WTC11 (cell line): ENCODE data around the gene SH3GL3. TPM values are rescaled to one million over a fixed set of nuclear protein-coding genes. Genes with fewer than 3 reads are reported as not detected.

Experiments
- ATAC-seq: fragments of 200-7000 bp; cut with Tn5 transposase; 2 replicates; pipeline ENCODE4 v1.10.0; 2021; ENCODE audit warnings: mild to moderate bottlenecking, moderate library complexity
- CTCF ChIA-PET: fragments of 300-600 bp; sonication (Branson Sonifier 250); formaldehyde crosslinking; loops from one replicate; lab custom pipeline; 2021; ENCODE audit warnings: antibody characterized with exemption; lab: Charles Lee
- POLR2A ChIA-PET: fragments of 350-600 bp; sonication (Branson Sonifier 250); formaldehyde crosslinking; loops from one replicate; lab custom pipeline; 2021; ENCODE audit warnings: antibody characterized with exemption; lab: Charles Lee
- DNase-seq: peaks from one replicate; pipeline ENCODE4 v3.0.0; 2021; ENCODE audit warnings: low spot score
- H3K27ac Mint-ChIP-seq: 2 replicates; pipeline ENCODE4 v1.8.0; 2021; ENCODE audit warnings: mixed read lengths
- H3K27me3 Mint-ChIP-seq: 2 replicates; pipeline ENCODE4 v1.8.0; 2021; ENCODE audit warnings: low read depth, mild to moderate bottlenecking, moderate library complexity, mixed read lengths
- H3K36me3 Mint-ChIP-seq: 2 replicates; pipeline ENCODE4 v1.8.0; 2021; ENCODE audit warnings: mixed read lengths
- H3K4me1 Mint-ChIP-seq: 2 replicates; pipeline ENCODE4 v1.8.0; 2022; ENCODE audit warnings: mixed read lengths
- H3K4me3 Mint-ChIP-seq: 2 replicates; pipeline ENCODE4 v1.8.0; 2021; ENCODE audit warnings: mild to moderate bottlenecking, moderate library complexity, mixed read lengths
- H3K9me3 Mint-ChIP-seq: 2 replicates; pipeline ENCODE4 v1.8.0; 2021; ENCODE audit warnings: mixed read lengths
- AFF4 ChIP-seq: sonication (generic); formaldehyde crosslinking; IDR thresholded peaks from 2 replicates; pipeline ENCODE4 v1.8.1; 2023; ENCODE audit warnings: mild to moderate bottlenecking, missing genetic modification reagents, borderline replicate concordance
- ARID4B ChIP-seq: sonication (generic); formaldehyde crosslinking; IDR thresholded peaks from 2 replicates; pipeline ENCODE4 v1.8.0; 2023; ENCODE audit warnings: missing genetic modification reagents, mild to moderate bottlenecking, borderline replicate concordance
- ATF1 ChIP-seq: sonication (generic); formaldehyde crosslinking; IDR thresholded peaks from 2 replicates; pipeline ENCODE4 v1.8.1; 2023; ENCODE audit warnings: mild to moderate bottlenecking, moderate library complexity, missing genetic modification reagents
- EMX1 ChIP-seq: fragments of 250-450 bp; sonication (Bioruptor Pico); IDR thresholded peaks from 2 replicates; pipeline ENCODE4 v1.8.0; 2021; ENCODE audit warnings: mild to moderate bottlenecking
- FOXP1 ChIP-seq: sonication (generic); formaldehyde crosslinking; IDR thresholded peaks from 2 replicates; pipeline ENCODE4 v1.8.0; 2022; ENCODE audit warnings: missing genetic modification reagents, mild to moderate bottlenecking, moderate library complexity, borderline replicate concordance
- GABPB1 ChIP-seq: sonication (generic); formaldehyde crosslinking; IDR thresholded peaks from 2 replicates; pipeline ENCODE4 v1.8.1; 2023; ENCODE audit warnings: mild to moderate bottlenecking, missing genetic modification reagents
- NFATC4 ChIP-seq: fragments of 250-450 bp; sonication (Bioruptor Pico); IDR thresholded peaks from 2 replicates; pipeline ENCODE4 v1.9.0; 2021; ENCODE audit warnings: mild to moderate bottlenecking
- RELA ChIP-seq: sonication (generic); formaldehyde crosslinking; IDR thresholded peaks from 2 replicates; pipeline ENCODE4 v1.8.1; 2022; ENCODE audit warnings: missing genetic modification reagents, mild to moderate bottlenecking, borderline replicate concordance
- TCF7 ChIP-seq: sonication (generic); formaldehyde crosslinking; IDR thresholded peaks from 2 replicates; pipeline ENCODE4 v1.8.0; 2022; ENCODE audit warnings: mild to moderate bottlenecking, low read depth, missing genetic modification reagents, moderate library complexity
- USF2 ChIP-seq: sonication (generic); formaldehyde crosslinking; IDR thresholded peaks from 2 replicates; pipeline ENCODE4 v1.8.1; 2023; ENCODE audit warnings: mild to moderate bottlenecking, missing genetic modification reagents, moderate library complexity
- ZNF232 ChIP-seq: sonication (generic); formaldehyde crosslinking; IDR thresholded peaks from 2 replicates; pipeline ENCODE4 v1.8.0; 2022; ENCODE audit warnings: mild to moderate bottlenecking, missing genetic modification reagents
- ZNF512 ChIP-seq: sonication (generic); formaldehyde crosslinking; IDR thresholded peaks from 2 replicates; pipeline ENCODE4 v1.8.1; 2022; ENCODE audit warnings: missing genetic modification reagents, borderline replicate concordance
- ZNF671 ChIP-seq: fragments of 250-450 bp; sonication (Bioruptor Pico); IDR thresholded peaks from 2 replicates; pipeline ENCODE4 v1.8.0; 2021; ENCODE audit warnings: mild to moderate bottlenecking
- total RNA-seq: library from RNA; stranded (reverse); gene quantifications from 3 replicates; pipeline ENCODE4 v1.2.3, GENCODE V29; 2021
- TF ChIP-seq, protein P1 (sequence below): fragments of 250-450 bp; sonication (Bioruptor Pico); IDR thresholded peaks from 2 replicates; pipeline ENCODE4 v1.9.0; 2021; ENCODE audit warnings: mild to moderate bottlenecking, borderline replicate concordance
- TF ChIP-seq, protein P2 (sequence below): sonication (generic); formaldehyde crosslinking; conservative IDR thresholded peaks from 2 replicates; pipeline ENCODE4 v1.8.1; 2023; ENCODE audit warnings: mild to moderate bottlenecking, low read depth, missing genetic modification reagents, moderate library complexity
- TF ChIP-seq, protein P3 (sequence below): sonication (generic); formaldehyde crosslinking; IDR thresholded peaks from 2 replicates; pipeline ENCODE4 v1.8.0; 2022; ENCODE audit warnings: mild to moderate bottlenecking, missing genetic modification reagents

The SH3GL3 gene
- total RNA-seq, 1 experiment from 2014 or later = 9.2 TPM

DNA sequence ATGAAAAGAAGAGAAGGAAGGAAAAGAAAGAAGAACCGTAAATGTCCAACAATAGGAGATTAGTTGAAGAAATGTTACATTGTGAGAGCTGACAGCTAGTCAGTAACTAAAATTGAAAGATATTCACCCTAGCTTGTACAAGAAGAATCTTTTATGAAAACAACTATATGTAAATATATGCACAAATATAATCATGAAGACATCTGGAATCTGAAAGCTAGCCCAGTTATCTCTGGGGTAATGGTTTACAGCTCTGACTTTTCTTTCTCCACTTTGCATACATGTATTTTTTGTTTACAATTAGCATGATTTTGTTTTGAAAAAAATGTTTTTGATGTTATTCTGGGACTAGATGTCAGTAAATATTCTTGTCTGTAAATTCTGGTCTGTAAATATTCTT is 169.7 kb downstream of the SH3GL3 start (continued):
- TF ChIP-seq ZNF671 (no peak), AFF4 (CRISPR knock-in tag) (no peak)
- TF ChIP-seq, protein P1, sequence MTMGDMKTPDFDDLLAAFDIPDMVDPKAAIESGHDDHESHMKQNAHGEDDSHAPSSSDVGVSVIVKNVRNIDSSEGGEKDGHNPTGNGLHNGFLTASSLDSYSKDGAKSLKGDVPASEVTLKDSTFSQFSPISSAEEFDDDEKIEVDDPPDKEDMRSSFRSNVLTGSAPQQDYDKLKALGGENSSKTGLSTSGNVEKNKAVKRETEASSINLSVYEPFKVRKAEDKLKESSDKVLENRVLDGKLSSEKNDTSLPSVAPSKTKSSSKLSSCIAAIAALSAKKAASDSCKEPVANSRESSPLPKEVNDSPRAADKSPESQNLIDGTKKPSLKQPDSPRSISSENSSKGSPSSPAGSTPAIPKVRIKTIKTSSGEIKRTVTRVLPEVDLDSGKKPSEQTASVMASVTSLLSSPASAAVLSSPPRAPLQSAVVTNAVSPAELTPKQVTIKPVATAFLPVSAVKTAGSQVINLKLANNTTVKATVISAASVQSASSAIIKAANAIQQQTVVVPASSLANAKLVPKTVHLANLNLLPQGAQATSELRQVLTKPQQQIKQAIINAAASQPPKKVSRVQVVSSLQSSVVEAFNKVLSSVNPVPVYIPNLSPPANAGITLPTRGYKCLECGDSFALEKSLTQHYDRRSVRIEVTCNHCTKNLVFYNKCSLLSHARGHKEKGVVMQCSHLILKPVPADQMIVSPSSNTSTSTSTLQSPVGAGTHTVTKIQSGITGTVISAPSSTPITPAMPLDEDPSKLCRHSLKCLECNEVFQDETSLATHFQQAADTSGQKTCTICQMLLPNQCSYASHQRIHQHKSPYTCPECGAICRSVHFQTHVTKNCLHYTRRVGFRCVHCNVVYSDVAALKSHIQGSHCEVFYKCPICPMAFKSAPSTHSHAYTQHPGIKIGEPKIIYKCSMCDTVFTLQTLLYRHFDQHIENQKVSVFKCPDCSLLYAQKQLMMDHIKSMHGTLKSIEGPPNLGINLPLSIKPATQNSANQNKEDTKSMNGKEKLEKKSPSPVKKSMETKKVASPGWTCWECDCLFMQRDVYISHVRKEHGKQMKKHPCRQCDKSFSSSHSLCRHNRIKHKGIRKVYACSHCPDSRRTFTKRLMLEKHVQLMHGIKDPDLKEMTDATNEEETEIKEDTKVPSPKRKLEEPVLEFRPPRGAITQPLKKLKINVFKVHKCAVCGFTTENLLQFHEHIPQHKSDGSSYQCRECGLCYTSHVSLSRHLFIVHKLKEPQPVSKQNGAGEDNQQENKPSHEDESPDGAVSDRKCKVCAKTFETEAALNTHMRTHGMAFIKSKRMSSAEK (CRISPR knock-in tag) = no peak
- TF ChIP-seq, protein P2, sequence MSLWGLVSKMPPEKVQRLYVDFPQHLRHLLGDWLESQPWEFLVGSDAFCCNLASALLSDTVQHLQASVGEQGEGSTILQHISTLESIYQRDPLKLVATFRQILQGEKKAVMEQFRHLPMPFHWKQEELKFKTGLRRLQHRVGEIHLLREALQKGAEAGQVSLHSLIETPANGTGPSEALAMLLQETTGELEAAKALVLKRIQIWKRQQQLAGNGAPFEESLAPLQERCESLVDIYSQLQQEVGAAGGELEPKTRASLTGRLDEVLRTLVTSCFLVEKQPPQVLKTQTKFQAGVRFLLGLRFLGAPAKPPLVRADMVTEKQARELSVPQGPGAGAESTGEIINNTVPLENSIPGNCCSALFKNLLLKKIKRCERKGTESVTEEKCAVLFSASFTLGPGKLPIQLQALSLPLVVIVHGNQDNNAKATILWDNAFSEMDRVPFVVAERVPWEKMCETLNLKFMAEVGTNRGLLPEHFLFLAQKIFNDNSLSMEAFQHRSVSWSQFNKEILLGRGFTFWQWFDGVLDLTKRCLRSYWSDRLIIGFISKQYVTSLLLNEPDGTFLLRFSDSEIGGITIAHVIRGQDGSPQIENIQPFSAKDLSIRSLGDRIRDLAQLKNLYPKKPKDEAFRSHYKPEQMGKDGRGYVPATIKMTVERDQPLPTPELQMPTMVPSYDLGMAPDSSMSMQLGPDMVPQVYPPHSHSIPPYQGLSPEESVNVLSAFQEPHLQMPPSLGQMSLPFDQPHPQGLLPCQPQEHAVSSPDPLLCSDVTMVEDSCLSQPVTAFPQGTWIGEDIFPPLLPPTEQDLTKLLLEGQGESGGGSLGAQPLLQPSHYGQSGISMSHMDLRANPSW = no peak

GRCh38 chr15:83626171-83626802 is 179.1 kb downstream of the SH3GL3 start:
- no peak for DNase-seq
- ATAC-seq = no peak
- no peak overlapping the region for H3K4me3 Mint-ChIP-seq
- ChIA-PET POLR2A (no interaction called here), CTCF (interaction anchor here (1.5 kb wide), 1 partner anchor 32 kb away, joined by 4 read pairs; no protein-coding TSS in a partner anchor)
- H3K36me3 Mint-ChIP-seq = peaks cover 9% of the 10 kb centered on the region
- H3K27ac Mint-ChIP-seq = no peak overlapping the region
- peaks cover 15% of the 10 kb centered on the region for H3K9me3 Mint-ChIP-seq
- H3K27me3 Mint-ChIP-seq = no peaks in the 10 kb centered on the region
- peaks cover 3% of the 10 kb centered on the region for H3K4me1 Mint-ChIP-seq
- TF ChIP-seq, protein P3, sequence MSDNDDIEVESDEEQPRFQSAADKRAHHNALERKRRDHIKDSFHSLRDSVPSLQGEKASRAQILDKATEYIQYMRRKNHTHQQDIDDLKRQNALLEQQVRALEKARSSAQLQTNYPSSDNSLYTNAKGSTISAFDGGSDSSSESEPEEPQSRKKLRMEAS (CRISPR knock-in tag) = no peak
- no peak for TF ChIP-seq ZNF232 (CRISPR knock-in tag)
- no peak for TF ChIP-seq ZNF512 (CRISPR knock-in tag)
- TF ChIP-seq FOXP1 (CRISPR knock-in tag) = no peak
- TF ChIP-seq RELA (CRISPR knock-in tag) = no peak
- no peak for TF ChIP-seq NFATC4 (CRISPR knock-in tag)
- no peak for TF ChIP-seq ARID4B (CRISPR knock-in tag)
- no peak for TF ChIP-seq ATF1
- TF ChIP-seq USF2 (CRISPR knock-in tag) = no peak
- TF ChIP-seq EMX1 (CRISPR knock-in tag) = no peak
- TF ChIP-seq GABPB1 (CRISPR knock-in tag) = no peak
- TF ChIP-seq TCF7 (CRISPR knock-in tag) = no peak
